Measurements from ENCODE around the gene IL16. TPM values are rescaled to one million over a fixed set of nuclear protein-coding genes. Genes with fewer than 3 reads are reported as not detected.

Gene IL16
- total RNA-seq, 3 donors from 2014 or later (not counting 1 experiment from before 2014, with no cell fraction given), result 98.1 to 153 (median 114) TPM

- Histone ChIP-seq H3K36me3 (ENCODE audit: control insufficient read depth, insufficient read depth, low read length) (peaks cover 94% of the 10 kb centered on the region), H3K27me3 (ENCODE audit: control insufficient read depth, insufficient read depth, low read length) (no peaks in the 10 kb centered on the region), H3K4me1 (ENCODE audit: control insufficient read depth, insufficient read depth, low read length) (peaks cover 78% of the 10 kb centered on the region), H3K27ac (ENCODE audit: low read length) (peak overlapping the region; percentile 81), H3K9me3 (ENCODE audit: control insufficient read depth, insufficient read depth, low read length) (no peaks in the 10 kb centered on the region), H3K4me3 (ENCODE audit: low read length) (no peak overlapping the region)
- H3K27me3 Mint-ChIP-seq (ENCODE audit: low read depth in 2 of 2), result no peaks in the 10 kb centered on the region
- DNase-seq (peak in 1 of 2 donors; percentile 68), ATAC-seq (no peak)
- 63% methylated on average over 8 of the region's 9 CpGs for WGBS (ENCODE audit: insufficient coverage)
- intact Hi-C loops (cut with micrococcal nuclease), result no loop called here
- no peak for TF ChIP-seq CTCF (IDR thresholded peaks at IDR 0.05)
- H3K4me1 Mint-ChIP-seq, result peaks cover 87 to 88% of the 10 kb centered on the region in 2 donors
- H3K27ac Mint-ChIP-seq, result peak overlapping the region; percentile 97 to 98
- peak overlapping the region; percentile 99 for H3K4me3 Mint-ChIP-seq
- H3K9me3 Mint-ChIP-seq, result no peaks in the 10 kb centered on the region
- H3K36me3 Mint-ChIP-seq, result peaks cover 53% of the 10 kb centered on the region
Measured at GRCh38 chr15:81303244-81304225, 106.9 kb downstream of the IL16 start.

- Histone ChIP-seq H3K27me3 (ENCODE audit: control insufficient read depth, insufficient read depth, low read length) (no peaks in the 10 kb centered on the region), H3K4me3 (ENCODE audit: low read length) (no peak overlapping the region)
- 20% methylated on average over 3 of the region's 5 CpGs for WGBS (ENCODE audit: insufficient coverage)
Measured at GRCh38 chr15:81304226-81304625, 107.5 kb downstream of the IL16 start.

GRCh38 chr15:81308260-81308659 lies 111.6 kb downstream of the IL16 start:
- 93% methylated on average over 2 of the region's 2 CpGs for WGBS (ENCODE audit: insufficient coverage)
- intact Hi-C loops (cut with micrococcal nuclease), result no loop called here
- peaks cover 59% of the 10 kb centered on the region for H3K4me1 ChIP-seq (ENCODE audit: control insufficient read depth, insufficient read depth, low read length)
- Mint-ChIP-seq H3K36me3 (peaks cover 37% of the 10 kb centered on the region), H3K27me3 (ENCODE audit: low read depth in 2 of 2) (no peaks in the 10 kb centered on the region), H3K4me1 (peaks cover 79 to 84% of the 10 kb centered on the region in 2 donors), H3K27ac (peak overlapping the region; percentile 90 to 98), H3K9me3 (no peaks in the 10 kb centered on the region), H3K4me3 (no peak overlapping the region)
- no peak overlapping the region for H3K4me3 ChIP-seq (ENCODE audit: low read length)
- no peak for DNase-seq
- H3K9me3 ChIP-seq (ENCODE audit: control insufficient read depth, insufficient read depth, low read length), result no peaks in the 10 kb centered on the region
- no peak for ATAC-seq
- H3K36me3 ChIP-seq (ENCODE audit: control insufficient read depth, insufficient read depth, low read length), result peaks cover 77% of the 10 kb centered on the region
- H3K27me3 ChIP-seq (ENCODE audit: control insufficient read depth, insufficient read depth, low read length), result no peaks in the 10 kb centered on the region
- TF ChIP-seq CTCF (IDR thresholded peaks at IDR 0.05), result no peak
- H3K27ac ChIP-seq (ENCODE audit: low read length), result no peak overlapping the region

More at GRCh38 chr15:81304226-81304625, 107.5 kb downstream of the IL16 start:
- Mint-ChIP-seq H3K9me3 (no peaks in the 10 kb centered on the region), H3K4me1 (peaks cover 82 to 84% of the 10 kb centered on the region in 2 donors), H3K36me3 (peaks cover 60% of the 10 kb centered on the region), H3K27me3 (ENCODE audit: low read depth in 2 of 2) (no peaks in the 10 kb centered on the region), H3K27ac (peak overlapping the region; percentile 97 to 98), H3K4me3 (peak overlapping the region; percentile 73)
- ATAC-seq (no peak), DNase-seq (no peak)
- TF ChIP-seq CTCF (IDR thresholded peaks at IDR 0.05), result no peak
- H3K27ac ChIP-seq (ENCODE audit: low read length), result peak overlapping the region; percentile 81
- no peaks in the 10 kb centered on the region for H3K9me3 ChIP-seq (ENCODE audit: control insufficient read depth, insufficient read depth, low read length)
- H3K36me3 ChIP-seq (ENCODE audit: control insufficient read depth, insufficient read depth, low read length), result peaks cover 100% of the 10 kb centered on the region
- intact Hi-C loops (cut with micrococcal nuclease), result no loop called here
- peaks cover 72% of the 10 kb centered on the region for H3K4me1 ChIP-seq (ENCODE audit: control insufficient read depth, insufficient read depth, low read length)

Data from natural killer cell (primary cell).